ENCODE data around the gene RBM20.

RBM20 gene

GRCh38 chr10:110822035-110822711 lies 178.0 kb downstream of the RBM20 start:
- TF ChIP-seq, protein P1, sequence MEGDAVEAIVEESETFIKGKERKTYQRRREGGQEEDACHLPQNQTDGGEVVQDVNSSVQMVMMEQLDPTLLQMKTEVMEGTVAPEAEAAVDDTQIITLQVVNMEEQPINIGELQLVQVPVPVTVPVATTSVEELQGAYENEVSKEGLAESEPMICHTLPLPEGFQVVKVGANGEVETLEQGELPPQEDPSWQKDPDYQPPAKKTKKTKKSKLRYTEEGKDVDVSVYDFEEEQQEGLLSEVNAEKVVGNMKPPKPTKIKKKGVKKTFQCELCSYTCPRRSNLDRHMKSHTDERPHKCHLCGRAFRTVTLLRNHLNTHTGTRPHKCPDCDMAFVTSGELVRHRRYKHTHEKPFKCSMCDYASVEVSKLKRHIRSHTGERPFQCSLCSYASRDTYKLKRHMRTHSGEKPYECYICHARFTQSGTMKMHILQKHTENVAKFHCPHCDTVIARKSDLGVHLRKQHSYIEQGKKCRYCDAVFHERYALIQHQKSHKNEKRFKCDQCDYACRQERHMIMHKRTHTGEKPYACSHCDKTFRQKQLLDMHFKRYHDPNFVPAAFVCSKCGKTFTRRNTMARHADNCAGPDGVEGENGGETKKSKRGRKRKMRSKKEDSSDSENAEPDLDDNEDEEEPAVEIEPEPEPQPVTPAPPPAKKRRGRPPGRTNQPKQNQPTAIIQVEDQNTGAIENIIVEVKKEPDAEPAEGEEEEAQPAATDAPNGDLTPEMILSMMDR (IDR thresholded peaks at IDR 0.05; ENCODE audit: insufficient read depth, low read length, missing control alignments): no peak
- CTCF ChIA-PET: interaction anchor here (1.5 kb wide), 1 partner anchor 31 kb away, joined by 3 read pairs; no protein-coding TSS in a partner anchor
- H3K4me3 ChIP-seq (ENCODE audit: low read depth, low read length): no peak overlapping the region
- DNase-seq (ENCODE audit: low read depth, low spot score): no peak
- POLR2A ChIA-PET: no interaction called here

DNA sequence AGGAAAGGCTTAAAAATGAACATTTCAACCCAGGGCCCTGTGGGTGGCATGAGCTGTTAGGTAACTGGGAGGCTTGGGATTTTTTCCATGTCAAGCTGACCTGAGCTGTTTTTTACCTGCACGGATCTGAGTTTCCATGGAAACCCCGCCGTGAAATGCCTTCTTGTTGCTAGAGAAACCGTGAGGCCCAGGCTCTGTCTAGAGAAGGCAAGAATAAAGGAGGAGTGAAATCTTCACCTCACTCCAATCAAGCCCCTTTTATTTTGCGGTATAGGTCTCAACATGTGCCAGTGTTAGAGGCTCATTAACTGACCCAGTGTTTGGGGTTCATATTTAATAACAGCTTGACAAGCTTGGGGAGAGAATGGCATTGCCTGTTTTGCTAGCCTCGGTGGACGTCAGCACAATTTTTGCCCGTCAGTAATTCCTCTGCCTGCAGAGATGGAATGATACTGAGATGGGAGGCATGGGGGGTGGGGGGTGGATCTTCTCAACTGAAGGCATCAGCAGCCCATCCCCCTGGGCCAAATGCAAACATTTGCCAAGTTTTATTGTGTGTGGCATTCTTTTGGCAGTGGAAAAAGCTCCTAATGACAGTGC lies 178.7 kb downstream of the RBM20 start:
- ChIA-PET CTCF (interaction anchor here (1.3 kb wide), 1 partner anchor 18 kb away, joined by 3 read pairs; no protein-coding TSS in a partner anchor), POLR2A (no interaction called here)
- DNase-seq (ENCODE audit: low read depth, low spot score): no peak
- H3K4me3 ChIP-seq (ENCODE audit: low read depth, low read length): no peak overlapping the region
- TF ChIP-seq, protein P1 (IDR thresholded peaks at IDR 0.05; ENCODE audit: insufficient read depth, low read length, missing control alignments): no peak

- CTCF ChIA-PET: interaction anchor here (1.3 kb wide), 1 partner anchor 20 kb away, joined by 3 read pairs; no protein-coding TSS in a partner anchor
- TF ChIP-seq, protein P1 (IDR thresholded peaks at IDR 0.05; ENCODE audit: insufficient read depth, low read length, missing control alignments): no peak
- POLR2A ChIA-PET: no interaction called here
- no peak overlapping the region for H3K4me3 ChIP-seq (ENCODE audit: low read depth, low read length)
- DNase-seq (ENCODE audit: low read depth, low spot score): no peak
Measured at GRCh38 chr10:110824152-110824441, 180.0 kb downstream of the RBM20 start.

- no peak overlapping the region for H3K4me3 ChIP-seq (ENCODE audit: low read depth, low read length)
- ChIA-PET CTCF (no interaction called here), POLR2A (no interaction called here)
- TF ChIP-seq, protein P1 (IDR thresholded peaks at IDR 0.05; ENCODE audit: insufficient read depth, low read length, missing control alignments): no peak
- DNase-seq (ENCODE audit: low read depth, low spot score): no peak
Measured at GRCh38 chr10:110824660-110825059, 180.5 kb downstream of the RBM20 start.

- CTCF ChIA-PET: no interaction called here
- POLR2A ChIA-PET: interaction anchor here (1.0 kb wide), 1 partner anchor 22 kb away, joined by 3 read pairs; no protein-coding TSS in a partner anchor
- TF ChIP-seq, protein P1 (IDR thresholded peaks at IDR 0.05; ENCODE audit: insufficient read depth, low read length, missing control alignments): no peak
Measured at GRCh38 chr10:110825508-110825907, 181.4 kb downstream of the RBM20 start.

DNA sequence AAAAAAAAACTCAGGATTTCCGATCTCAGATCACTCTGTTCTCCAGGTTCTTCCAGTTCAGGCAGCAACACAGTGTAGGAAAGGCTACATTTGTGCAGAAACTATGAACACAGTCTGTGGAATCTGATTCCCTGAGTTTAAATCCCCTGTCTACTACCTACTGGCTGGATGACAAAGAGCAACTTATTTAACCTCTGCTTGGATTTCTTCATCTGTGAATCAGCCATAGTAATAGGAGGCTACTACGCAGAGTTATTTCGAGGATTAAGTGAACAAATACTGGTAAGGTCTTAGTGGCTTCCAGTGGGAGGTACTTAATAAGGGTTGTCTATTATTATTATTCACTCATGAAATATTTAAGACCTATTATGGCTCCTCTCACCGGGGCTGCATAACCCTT lies 183.3 kb downstream of the RBM20 start:
- TF ChIP-seq, protein P1 (IDR thresholded peaks at IDR 0.05; ENCODE audit: insufficient read depth, low read length, missing control alignments): no peak
- ChIA-PET CTCF (interaction anchor here (0.7 kb wide), 1 partner anchor 19 kb away, joined by 3 read pairs; no protein-coding TSS in a partner anchor), POLR2A (no interaction called here)
- DNase-seq (ENCODE audit: low read depth, low spot score): peak; percentile 16
- no peak overlapping the region for H3K4me3 ChIP-seq (ENCODE audit: low read depth, low read length)

More at GRCh38 chr10:110825508-110825907, 181.4 kb downstream of the RBM20 start:
- DNase-seq (ENCODE audit: low read depth, low spot score): no peak
- H3K4me3 ChIP-seq (ENCODE audit: low read depth, low read length): no peak overlapping the region

All from AG04449 (cell line).